Body of pancreas (tissue), 4 donors: ENCODE results near the gene ANKS1B.

ENCODE experiments used
- POLR2A ChIP-seq, 3 donors: fragments of 450-650 bp; IDR thresholded peaks; one replicate each; pipeline ENCODE4 v1.6.1; 2016; ENCODE audit warnings: antibody characterized with exemption in 3 of 3, mild to moderate bottlenecking in 2 of 3
- TF ChIP-seq, protein P1 (sequence below), 7 experiments: fragments of 450-650 bp in 4 of 7; fragments of 200-600 bp in 3 of 7; sonication (generic) in 3 of 7; IDR thresholded peaks; one replicate each; pipeline ENCODE4 v1.5.1; 2016 to 2019; ENCODE audit warnings: antibody characterized with exemption in 7 of 7

DNA sequence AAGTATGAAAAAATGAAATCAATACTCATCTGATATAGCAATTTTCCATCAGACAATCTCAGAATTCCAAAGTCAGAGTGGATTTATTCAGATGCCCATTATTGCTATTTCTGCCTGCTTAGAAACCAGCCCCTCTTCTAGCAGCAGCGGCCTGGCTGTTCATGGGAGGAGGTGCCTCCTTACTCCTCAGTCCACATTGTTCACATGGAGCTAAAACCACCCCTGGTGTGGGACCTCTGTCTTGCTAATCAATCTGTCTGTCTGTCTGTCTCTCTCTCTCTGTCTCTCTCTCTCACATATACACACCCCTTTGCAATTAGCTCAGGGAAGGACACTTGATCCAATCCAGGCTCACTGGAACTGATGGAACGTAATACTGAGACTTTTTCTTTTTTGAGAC, 1163.5 kb downstream of the ANKS1B start:
- no peak for TF ChIP-seq POLR2A (IDR thresholded peaks at IDR 0.05)
- TF ChIP-seq, protein P1, sequence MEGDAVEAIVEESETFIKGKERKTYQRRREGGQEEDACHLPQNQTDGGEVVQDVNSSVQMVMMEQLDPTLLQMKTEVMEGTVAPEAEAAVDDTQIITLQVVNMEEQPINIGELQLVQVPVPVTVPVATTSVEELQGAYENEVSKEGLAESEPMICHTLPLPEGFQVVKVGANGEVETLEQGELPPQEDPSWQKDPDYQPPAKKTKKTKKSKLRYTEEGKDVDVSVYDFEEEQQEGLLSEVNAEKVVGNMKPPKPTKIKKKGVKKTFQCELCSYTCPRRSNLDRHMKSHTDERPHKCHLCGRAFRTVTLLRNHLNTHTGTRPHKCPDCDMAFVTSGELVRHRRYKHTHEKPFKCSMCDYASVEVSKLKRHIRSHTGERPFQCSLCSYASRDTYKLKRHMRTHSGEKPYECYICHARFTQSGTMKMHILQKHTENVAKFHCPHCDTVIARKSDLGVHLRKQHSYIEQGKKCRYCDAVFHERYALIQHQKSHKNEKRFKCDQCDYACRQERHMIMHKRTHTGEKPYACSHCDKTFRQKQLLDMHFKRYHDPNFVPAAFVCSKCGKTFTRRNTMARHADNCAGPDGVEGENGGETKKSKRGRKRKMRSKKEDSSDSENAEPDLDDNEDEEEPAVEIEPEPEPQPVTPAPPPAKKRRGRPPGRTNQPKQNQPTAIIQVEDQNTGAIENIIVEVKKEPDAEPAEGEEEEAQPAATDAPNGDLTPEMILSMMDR (IDR thresholded peaks at IDR 0.05), result no peak
